IMR-90 (cell line): ENCODE results near the gene POLR2J2. TPM values are rescaled to one million over a fixed set of nuclear protein-coding genes. Genes with fewer than 3 reads are reported as not detected.
"Not testable (repeated sequence)": the region's sequence is repeated elsewhere in the genome, so short reads cannot be mapped to it uniquely, and the experiment has no call there.

Experiments
- ATAC-seq: fragments of 200-7000 bp; cut with Tn5 transposase; 2 replicates; pipeline ENCODE4 v1.9.1; 2020; ENCODE audit warnings: low read depth, mild to moderate bottlenecking, moderate library complexity
- BruUV-seq: library from RNA; stranded (reverse); fragments of 400-500 nt; replicated peaks from 2 replicates; lab custom pipeline; 2021; lab: Mats Ljungman, UMichigan
- CTCF ChIA-PET: fragments of 300-600 bp; formaldehyde crosslinking; extraction: SDS; loops from one replicate; lab custom pipeline; 2021; ENCODE audit warnings: antibody characterized with exemption; lab: Yijun Ruan, JAX
- POLR2A ChIA-PET: fragments of 300-600 bp; sonication (Branson Sonifier 250); formaldehyde crosslinking; loops from one replicate; lab custom pipeline; 2022; ENCODE audit warnings: antibody characterized with exemption; ENCODE audit not compliant: unreplicated experiment; lab: Charles Lee
- DNase-seq: peaks from one replicate; pipeline ENCODE4 v3.0.0; 2013
- H2AFZ ChIP-seq: replicated peaks from 2 replicates; pipeline ENCODE3; 2013; ENCODE audit warnings: low read length, mild to moderate bottlenecking; ENCODE audit not compliant: poor library complexity
- H2AK5ac ChIP-seq: 2 replicates; pipeline ENCODE4 v1.6.1; 2013; ENCODE audit warnings: low read depth, low read length, inconsistent platforms
- H2AK9ac ChIP-seq: replicated peaks from 2 replicates; pipeline ENCODE3; 2013; ENCODE audit warnings: mild to moderate bottlenecking, low read depth, low read length, moderate library complexity; ENCODE audit not compliant: poor library complexity
- H2BK120ac ChIP-seq: 2 replicates; pipeline ENCODE4 v1.6.1; 2013; ENCODE audit warnings: low read depth, low read length, inconsistent platforms
- H2BK15ac ChIP-seq: 3 replicates; pipeline ENCODE4 v1.6.1; 2013; ENCODE audit warnings: low read depth, low read length, inconsistent platforms
- H2BK20ac ChIP-seq: 2 replicates; pipeline ENCODE4 v1.6.1; 2013; ENCODE audit warnings: low read depth, mild to moderate bottlenecking, inconsistent platforms, low read length, moderate library complexity
- H2BK5ac ChIP-seq: 2 replicates; pipeline ENCODE4 v1.6.1; 2013; ENCODE audit warnings: mild to moderate bottlenecking, low read depth, low read length, inconsistent platforms; ENCODE audit not compliant: poor library complexity, severe bottlenecking
- H3K14ac ChIP-seq: replicated peaks from 2 replicates; pipeline ENCODE4 v1.6.1; 2013; ENCODE audit warnings: low read depth, low read length, inconsistent platforms
- H3K18ac ChIP-seq: 2 replicates; pipeline ENCODE4 v1.6.1; 2013; ENCODE audit warnings: low read depth, low read length, control low read depth
- H3K23ac ChIP-seq: 2 replicates; pipeline ENCODE4 v1.6.1; 2013; ENCODE audit warnings: low read depth, low read length, inconsistent platforms
- H3K27ac ChIP-seq: 2 replicates; pipeline ENCODE4 v1.5.1; 2013; ENCODE audit warnings: mild to moderate bottlenecking, control low read depth, low read length; ENCODE audit not compliant: insufficient read depth
- H3K27me3 ChIP-seq: 2 replicates; pipeline ENCODE4 v1.6.1; 2013; ENCODE audit warnings: low read length; ENCODE audit not compliant: control insufficient read depth, insufficient read depth
- H3K36me3 ChIP-seq: 2 replicates; pipeline ENCODE4 v1.6.1; 2013; ENCODE audit warnings: low read length, mixed read lengths; ENCODE audit not compliant: control insufficient read depth, insufficient read depth
- H3K4ac ChIP-seq: 2 replicates; pipeline ENCODE4 v1.6.1; 2013; ENCODE audit warnings: low read depth, low read length, inconsistent platforms
- H3K4me1 ChIP-seq: 2 replicates; pipeline ENCODE4 v1.6.1; 2013; ENCODE audit warnings: low read length, mixed read lengths; ENCODE audit not compliant: control insufficient read depth, insufficient read depth
- H3K4me2 ChIP-seq: 2 replicates; pipeline ENCODE4 v1.6.1; 2013; ENCODE audit warnings: low read depth, mild to moderate bottlenecking, control low read depth, low read length, moderate library complexity
- H3K4me3 ChIP-seq: 2 replicates; pipeline ENCODE4 v1.5.1; 2013; ENCODE audit warnings: low read depth, mild to moderate bottlenecking, control low read depth, low read length, moderate library complexity; ENCODE audit not compliant: insufficient read depth
- H3K56ac ChIP-seq: 2 replicates; pipeline ENCODE4 v1.6.1; 2013; ENCODE audit warnings: low read length, inconsistent platforms; ENCODE audit not compliant: insufficient read depth; ENCODE audit errors: extremely low read depth
- H3K79me1 ChIP-seq, 2 experiments: 2 replicates each; pipeline ENCODE4 v1.6.1; 2013; ENCODE audit warnings: low read length in 2 of 2, inconsistent platforms in 1 of 2, low read depth in 1 of 2
- H3K9ac ChIP-seq: 2 replicates; pipeline ENCODE4 v1.6.1; 2013; ENCODE audit warnings: low read depth, low read length, control low read depth
- H3K9me1 ChIP-seq: 2 replicates; pipeline ENCODE4 v1.6.1; 2013; ENCODE audit warnings: low read length, inconsistent platforms; ENCODE audit not compliant: insufficient read depth
- H3K9me3 ChIP-seq: 2 replicates; pipeline ENCODE4 v1.6.1; 2013; ENCODE audit warnings: low read length; ENCODE audit not compliant: control insufficient read depth, insufficient read depth
- H4K20me1 ChIP-seq: 2 replicates; pipeline ENCODE4 v1.6.1; 2013; ENCODE audit warnings: low read length, inconsistent platforms; ENCODE audit not compliant: insufficient read depth
- H4K5ac ChIP-seq: 2 replicates; pipeline ENCODE4 v1.6.1; 2013; ENCODE audit warnings: mild to moderate bottlenecking, low read depth, low read length, control low read depth
- H4K8ac ChIP-seq, 2 experiments: 2 replicates each; pipeline ENCODE4 v1.6.1; 2013; ENCODE audit warnings: low read depth in 2 of 2, low read length in 2 of 2, control low read depth in 1 of 2, inconsistent platforms in 1 of 2
- H4K91ac ChIP-seq: 2 replicates; pipeline ENCODE4 v1.6.1; 2013; ENCODE audit warnings: low read depth, low read length, inconsistent platforms; ENCODE audit not compliant: insufficient read depth
- WGBS, 2 experiments: methylation state at CpG; one replicate each; pipeline versions ENCODE4 v1.1.5 to v1.1.7; 2013; ENCODE audit warnings: missing lambda C conversion rate in 2 of 2; ENCODE audit not compliant: insufficient read length in 1 of 2; ENCODE audit errors: extremely low coverage in 2 of 2; 5-methylcytosine and 5-hydroxymethylcytosine counted together
- dilution Hi-C: fragments of 300-500 bp; cut with HindIII; formaldehyde crosslinking; loops from one replicate; pipeline ENCODE4 v1.14.3; 2018; ENCODE audit warnings: low sequenced_read_pairs; ENCODE audit not compliant: unreplicated experiment
- in situ Hi-C: fragments of 300-500 bp; cut with MboI; formaldehyde crosslinking; loops from 3 replicates; pipeline ENCODE4 v1.14.3; 2019; ENCODE audit warnings: low sequenced_read_pairs, inconsistent platforms, mixed read lengths
- intact Hi-C: fragments of 100-400 bp; cut with micrococcal nuclease; formaldehyde crosslinking; loops from 2 replicates; pipeline ENCODE4 v1.10.0; 2022
- polyA plus RNA-seq, 3 experiments: library from polyadenylated mRNA; depleted of rRNA; stranded (reverse); fragments of >200 nt; gene quantifications; 2 replicates each; pipeline ENCODE4 v1.2.3, GENCODE V29; 2012; ENCODE audit warnings: low replicate concordance in 1 of 3
- total RNA-seq: library from RNA; depleted of rRNA; stranded (reverse); fragments of >200 nt; gene quantifications from 2 replicates; pipeline ENCODE4 v1.2.3, GENCODE V29; 2012

POLR2J2 gene
- total and polyA plus RNA-seq, 2 of the 4 experiments (the other 2 are of a cell fraction) = 1.3 to 1.6 TPM

DNA sequence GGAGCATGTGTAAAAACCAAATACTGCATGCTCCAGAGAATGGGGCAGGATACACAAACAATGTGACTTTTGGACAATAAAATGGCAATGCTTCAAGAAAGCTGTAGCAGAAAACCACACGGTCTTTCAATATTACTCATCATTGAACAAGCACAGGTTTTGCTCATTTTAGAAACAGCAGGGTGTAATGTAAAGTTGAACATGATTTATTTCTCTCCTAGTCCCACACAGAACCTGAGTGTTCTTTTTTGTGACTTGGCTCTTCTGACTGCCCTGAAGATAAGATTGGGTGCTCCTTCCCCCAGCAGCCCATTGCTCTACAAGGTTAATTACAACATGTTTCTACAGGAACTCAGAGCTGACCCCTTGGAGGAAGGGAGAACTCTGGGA lies 42.2 kb upstream of the POLR2J2 start:
- H3K4me3 ChIP-seq, H3K36me3 ChIP-seq, H4K91ac ChIP-seq, CTCF ChIA-PET, H2AK5ac ChIP-seq, H3K27ac ChIP-seq, H3K9ac ChIP-seq, H2BK120ac ChIP-seq, H3K23ac ChIP-seq, H3K4me2 ChIP-seq, H2BK20ac ChIP-seq, H3K9me3 ChIP-seq, H4K5ac ChIP-seq, H2BK15ac ChIP-seq, H3K14ac ChIP-seq, H3K27me3 ChIP-seq, H4K8ac ChIP-seq, H4K20me1 ChIP-seq, H3K56ac ChIP-seq, intact Hi-C loops, dilution Hi-C loops, H3K4ac ChIP-seq, H3K4me1 ChIP-seq, H2AFZ ChIP-seq, POLR2A ChIA-PET, H2AK9ac ChIP-seq, H2BK5ac ChIP-seq, H3K9me1 ChIP-seq, DNase-seq, H3K18ac ChIP-seq, in situ Hi-C loops, BruUV-seq, H3K79me1 ChIP-seq: not testable (repeated sequence)
- ATAC-seq = peak; percentile 42
- no CpG with 5 or more reads among the region's 1 CpG for WGBS, 2 experiments

DNA sequence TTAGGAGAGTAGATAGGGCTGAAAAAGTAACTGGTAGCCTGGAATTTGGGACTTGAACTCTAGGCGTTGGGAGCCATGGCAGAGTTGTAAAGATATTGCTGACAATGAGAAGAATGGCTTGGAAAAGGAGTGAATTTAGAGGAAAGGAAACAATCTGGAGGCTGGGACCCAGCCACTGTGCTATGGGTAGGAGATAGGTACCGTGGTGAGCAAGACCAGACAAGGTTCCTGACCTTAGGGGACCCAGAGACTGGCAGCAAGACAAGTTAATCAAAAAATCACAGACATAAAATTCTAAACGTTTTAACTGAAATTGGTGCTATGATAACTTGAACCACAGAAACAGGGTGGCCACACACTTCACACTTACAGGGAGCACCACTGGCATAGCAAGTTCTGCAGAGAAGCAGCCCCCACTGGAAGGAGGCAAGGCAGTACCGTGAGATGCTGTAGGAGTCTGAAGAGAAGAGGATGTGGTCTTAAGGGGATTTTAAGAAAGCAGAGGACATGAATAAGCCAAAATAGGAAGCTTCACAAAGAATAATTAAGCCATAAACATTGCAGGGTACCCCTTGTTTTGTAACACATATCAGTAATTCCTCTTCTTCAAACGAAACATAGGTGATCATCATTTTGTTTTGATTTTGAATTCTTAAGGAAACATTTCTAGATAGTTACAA lies 41.7 kb upstream of the POLR2J2 start:
- H3K18ac ChIP-seq = peak overlapping the region; percentile 45; the same call in 1 of the 2 replicates
- POLR2A ChIA-PET, H3K27me3 ChIP-seq, H3K23ac ChIP-seq, H4K91ac ChIP-seq, H3K4me1 ChIP-seq, H2BK5ac ChIP-seq, dilution Hi-C loops, BruUV-seq, H3K4ac ChIP-seq, DNase-seq, H3K27ac ChIP-seq, H3K9ac ChIP-seq, H3K56ac ChIP-seq, H2AK5ac ChIP-seq, intact Hi-C loops, H4K20me1 ChIP-seq, H4K8ac ChIP-seq, H3K79me1 ChIP-seq, H2BK15ac ChIP-seq, CTCF ChIA-PET, H2AK9ac ChIP-seq, H3K4me2 ChIP-seq, ATAC-seq, H3K9me3 ChIP-seq, H2AFZ ChIP-seq, in situ Hi-C loops, H2BK20ac ChIP-seq, H4K5ac ChIP-seq, H2BK120ac ChIP-seq, H3K9me1 ChIP-seq, H3K36me3 ChIP-seq, H3K4me3 ChIP-seq, H3K14ac ChIP-seq: not testable (repeated sequence)
- 100% methylated on average over 1 of the region's 5 CpGs; no CpG with 5 or more reads in 1 of the 2 experiments for WGBS, 2 experiments
